Stimulated activated naive B cell treated with anti-CD40 and anti-IgM and Interleukin-4, amounts not matched to agents 10 μg/mL and 1 μg/mL and 100 μg/mL, for 72 hours (primary cell): Measurements from ENCODE around the gene PPA2.

Experiments used
- ATAC-seq, 2 donors: fragments of 150-1000 bp; cut with Tn5 transposase; replicated peaks; 2 replicates each; pipeline ENCODE4 v1.10.0; 2021; ENCODE audit warnings: moderate library complexity in 1 of 2
- DNase-seq: peaks from one replicate; pipeline ENCODE4 v3.0.0; 2021
- H3K27ac Mint-ChIP-seq: one replicate; pipeline ENCODE4 v1.8.0; 2022; ENCODE audit warnings: mild to moderate bottlenecking, mixed read lengths
- H3K27me3 Mint-ChIP-seq, 2 donors: one replicate each; pipeline ENCODE4 v1.8.0; 2022; ENCODE audit warnings: mixed read lengths in 2 of 2
- H3K36me3 Mint-ChIP-seq, 2 donors: one replicate each; pipeline ENCODE4 v1.8.0; 2022; ENCODE audit warnings: mixed read lengths in 2 of 2, mild to moderate bottlenecking in 1 of 2
- H3K4me1 Mint-ChIP-seq, 2 donors: one replicate each; pipeline ENCODE4 v1.8.0; 2022; ENCODE audit warnings: mixed read lengths in 2 of 2, mild to moderate bottlenecking in 1 of 2
- H3K4me3 Mint-ChIP-seq, 2 donors: one replicate each; pipeline ENCODE4 v1.8.0; 2022; ENCODE audit warnings: mild to moderate bottlenecking in 2 of 2, mixed read lengths in 2 of 2, moderate library complexity in 1 of 2
- H3K9me3 Mint-ChIP-seq, 2 donors: one replicate each; pipeline ENCODE4 v1.8.0; 2022; ENCODE audit warnings: mixed read lengths in 2 of 2, mild to moderate bottlenecking in 1 of 2

The PPA2 gene

GRCh38 chr4:105350859-105351490 is 122.9 kb downstream of the PPA2 start:
- no peaks in the 10 kb centered on the region for H3K9me3 Mint-ChIP-seq
- H3K27ac Mint-ChIP-seq = no peak overlapping the region
- ATAC-seq (peak; percentile 56 to 64), DNase-seq (no peak)
- H3K4me3 Mint-ChIP-seq = no peak overlapping the region
- H3K4me1 Mint-ChIP-seq = peaks cover 22 to 32% of the 10 kb centered on the region in 2 donors
- H3K27me3 Mint-ChIP-seq = no peaks in the 10 kb centered on the region
- peaks cover 0 to 24% of the 10 kb centered on the region in 2 donors for H3K36me3 Mint-ChIP-seq

- peaks cover 0 to 13% of the 10 kb centered on the region in 2 donors for H3K36me3 Mint-ChIP-seq
- DNase-seq = no peak
- ATAC-seq = no peak
- no peak overlapping the region for H3K27ac Mint-ChIP-seq
- peaks cover 19 to 27% of the 10 kb centered on the region in 2 donors for H3K4me1 Mint-ChIP-seq
- no peak overlapping the region for H3K4me3 Mint-ChIP-seq
- no peaks in the 10 kb centered on the region for H3K9me3 Mint-ChIP-seq
- no peaks in the 10 kb centered on the region for H3K27me3 Mint-ChIP-seq
Measured at GRCh38 chr4:105348719-105349118, 125.1 kb downstream of the PPA2 start.

DNA sequence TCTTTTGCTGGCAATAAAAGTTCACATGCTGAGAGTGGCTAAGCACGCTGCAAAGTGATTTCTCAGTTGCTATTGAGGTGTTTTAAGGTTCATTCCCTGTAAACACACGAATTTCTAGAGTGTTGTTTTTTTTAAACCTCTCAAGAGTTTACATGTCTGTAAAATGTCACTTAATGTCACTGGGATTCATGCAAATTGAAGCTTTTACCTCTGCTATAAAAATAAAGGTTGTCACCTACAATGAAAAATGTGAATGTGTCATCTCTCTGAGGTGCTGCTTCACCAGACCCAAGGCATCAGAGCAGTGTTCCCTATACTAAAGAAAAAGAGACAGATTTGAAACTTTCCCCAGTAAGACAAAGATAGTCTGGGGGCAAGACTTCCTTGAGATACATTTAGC is 127.0 kb downstream of the PPA2 start:
- Mint-ChIP-seq H3K4me1 (peaks cover 5 to 9% of the 10 kb centered on the region in 2 donors), H3K4me3 (no peak overlapping the region), H3K27ac (no peak overlapping the region), H3K9me3 (no peaks in the 10 kb centered on the region), H3K36me3 (peaks cover 0 to 4% of the 10 kb centered on the region in 2 donors), H3K27me3 (no peaks in the 10 kb centered on the region)
- ATAC-seq = no peak
- DNase-seq = no peak

GRCh38 chr4:105345838-105346237 is 128.0 kb downstream of the PPA2 start:
- ATAC-seq = no peak
- peaks cover 0 to 4% of the 10 kb centered on the region in 2 donors for H3K36me3 Mint-ChIP-seq

GRCh38 chr4:105345358-105345757 is 128.5 kb downstream of the PPA2 start:
- Mint-ChIP-seq H3K36me3 (peaks cover 0 to 4% of the 10 kb centered on the region in 2 donors), H3K9me3 (no peaks in the 10 kb centered on the region), H3K27me3 (no peaks in the 10 kb centered on the region), H3K4me3 (no peak overlapping the region), H3K4me1 (no peaks in the 10 kb centered on the region), H3K27ac (no peak overlapping the region)
- DNase-seq (no peak), ATAC-seq (no peak)

More at GRCh38 chr4:105345838-105346237, 128.0 kb downstream of the PPA2 start:
- Mint-ChIP-seq H3K4me3 (no peak overlapping the region), H3K9me3 (no peaks in the 10 kb centered on the region), H3K4me1 (peaks cover 0 to 2% of the 10 kb centered on the region in 2 donors), H3K27ac (no peak overlapping the region), H3K27me3 (no peaks in the 10 kb centered on the region)
- DNase-seq = no peak

GRCh38 chr4:105344141-105344540 is 129.7 kb downstream of the PPA2 start:
- Mint-ChIP-seq H3K4me3 (no peak overlapping the region), H3K9me3 (no peaks in the 10 kb centered on the region), H3K36me3 (peaks cover 0 to 4% of the 10 kb centered on the region in 2 donors), H3K4me1 (no peaks in the 10 kb centered on the region), H3K27ac (no peak overlapping the region), H3K27me3 (no peaks in the 10 kb centered on the region)
- no peak for DNase-seq
- ATAC-seq = no peak

GRCh38 chr4:105343146-105343931 is 130.5 kb downstream of the PPA2 start:
- Mint-ChIP-seq H3K36me3 (peaks cover 0 to 11% of the 10 kb centered on the region in 2 donors), H3K4me3 (no peak overlapping the region), H3K27me3 (no peaks in the 10 kb centered on the region), H3K9me3 (no peaks in the 10 kb centered on the region), H3K27ac (no peak overlapping the region), H3K4me1 (no peaks in the 10 kb centered on the region)
- ATAC-seq (no peak), DNase-seq (no peak)

DNA sequence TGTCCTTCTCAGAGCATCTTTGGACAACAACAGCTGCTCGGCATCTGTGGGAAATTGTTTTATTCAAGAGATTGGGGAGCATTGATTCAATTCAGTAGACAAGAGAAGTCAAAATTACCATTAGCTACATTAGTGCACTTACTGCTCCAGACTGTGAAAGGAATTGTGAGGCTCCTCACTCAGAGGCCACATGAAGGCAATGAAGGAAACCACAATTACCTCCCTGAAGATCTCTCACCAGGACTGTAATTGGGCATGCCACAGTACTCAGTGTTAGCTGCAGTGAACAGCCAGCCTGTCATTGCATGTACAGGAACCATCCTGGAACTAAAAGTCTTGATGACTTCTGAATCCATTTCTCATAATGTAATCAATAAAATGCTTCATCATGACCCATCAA is 144.8 kb downstream of the PPA2 start:
- Mint-ChIP-seq H3K27me3 (no peaks in the 10 kb centered on the region), H3K4me3 (no peak overlapping the region), H3K9me3 (no peaks in the 10 kb centered on the region), H3K36me3 (peaks cover 3 to 15% of the 10 kb centered on the region in 2 donors), H3K4me1 (no peaks in the 10 kb centered on the region), H3K27ac (no peak overlapping the region)
- DNase-seq (no peak), ATAC-seq (no peak)

DNA sequence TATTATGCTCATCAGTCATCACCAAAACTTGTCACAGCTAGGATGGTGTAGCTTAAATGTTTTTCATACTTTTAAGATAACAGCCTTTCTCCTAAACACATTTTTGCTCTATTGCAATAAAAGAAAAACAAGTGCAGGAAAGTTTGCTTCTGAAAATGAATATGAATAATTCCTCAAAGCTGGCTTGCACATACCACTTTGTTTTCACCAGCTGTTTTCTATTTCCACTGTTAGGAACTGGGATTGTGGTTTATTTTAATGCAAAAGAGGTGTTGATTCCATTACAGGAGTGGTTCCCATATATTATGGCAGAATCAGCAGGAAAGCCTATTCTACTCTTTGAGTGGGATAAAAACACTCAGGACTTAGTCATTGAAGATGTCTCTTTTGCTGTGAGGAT is 145.9 kb downstream of the PPA2 start:
- peaks cover 0 to 2% of the 10 kb centered on the region in 2 donors for H3K9me3 Mint-ChIP-seq
- H3K27me3 Mint-ChIP-seq = no peaks in the 10 kb centered on the region
- H3K4me1 Mint-ChIP-seq = no peaks in the 10 kb centered on the region
- H3K27ac Mint-ChIP-seq = no peak overlapping the region
- H3K36me3 Mint-ChIP-seq = peaks cover 3 to 11% of the 10 kb centered on the region in 2 donors
- no peak overlapping the region for H3K4me3 Mint-ChIP-seq
- no peak for ATAC-seq
- DNase-seq = no peak

DNA sequence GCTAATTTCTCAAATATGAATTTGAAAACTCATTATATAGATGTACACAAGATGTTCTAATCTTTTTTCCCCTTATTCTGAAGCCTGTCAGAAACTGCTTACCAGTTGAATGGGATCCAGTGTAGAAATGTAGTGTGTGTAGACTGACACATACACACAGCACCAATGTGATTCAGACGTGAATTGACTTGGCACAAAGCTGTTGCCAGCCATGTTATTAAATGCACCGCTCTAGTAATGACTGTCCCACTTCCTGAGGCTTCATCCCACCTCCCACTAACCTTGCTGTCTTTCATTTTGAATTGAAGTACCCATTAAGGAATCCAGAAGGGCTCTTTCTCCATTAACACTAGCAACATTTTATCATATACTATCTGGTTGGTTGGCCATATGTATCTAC is 146.6 kb downstream of the PPA2 start:
- Mint-ChIP-seq H3K36me3 (peaks cover 3 to 8% of the 10 kb centered on the region in 2 donors), H3K4me3 (no peak overlapping the region), H3K9me3 (peaks cover 0 to 2% of the 10 kb centered on the region in 2 donors), H3K4me1 (no peaks in the 10 kb centered on the region), H3K27ac (no peak overlapping the region), H3K27me3 (no peaks in the 10 kb centered on the region)
- ATAC-seq (no peak), DNase-seq (no peak)
